Measurements from ENCODE around the gene RTKN. TPM values are rescaled to one million over a fixed set of nuclear protein-coding genes. Genes with fewer than 3 reads are reported as not detected.

The RTKN gene
- total RNA-seq, 1 experiment from 2014 or later, result 87.1 TPM

DNA sequence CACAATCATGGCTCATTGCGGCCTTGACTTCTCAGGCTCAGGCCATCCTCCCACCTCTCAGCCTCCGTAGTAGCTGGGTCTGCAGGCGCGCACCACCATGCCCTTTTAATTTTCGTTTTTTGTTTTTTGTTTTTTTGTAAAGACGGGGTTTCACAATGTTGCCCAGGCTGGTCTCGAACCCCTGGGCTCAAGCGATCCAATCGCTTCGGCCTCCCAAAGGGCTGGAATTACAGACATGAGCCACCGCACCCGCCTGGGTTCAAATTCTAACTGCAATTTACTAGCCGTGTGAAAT is 49.3 kb downstream of the RTKN start:
- Histone ChIP-seq H2BK20ac (ENCODE audit: low read depth, low read length, poor library complexity, severe bottlenecking) (no peak overlapping the region), H3K56ac (ENCODE audit: insufficient read length, low read depth, low read length) (no peak overlapping the region), H2BK15ac (ENCODE audit: low read depth, low read length) (no peak overlapping the region), H3K79me2 (ENCODE audit: insufficient read depth, low read length) (peaks cover 18% of the 10 kb centered on the region; the same call in 1 of the 2 replicates), H3K4me1 (ENCODE audit: insufficient read depth, low read length) (peaks cover 4% of the 10 kb centered on the region; the same call in 1 of the 2 replicates), H3K27ac (ENCODE audit: insufficient read length, low read depth, low read length) (no peak overlapping the region), H4K20me1 (ENCODE audit: control insufficient read depth, insufficient read depth, insufficient read length) (no peaks in the 10 kb centered on the region), H3K23ac (ENCODE audit: insufficient read length, low read depth, low read length) (no peak overlapping the region), H2BK120ac (ENCODE audit: low read depth, low read length, poor library complexity, severe bottlenecking) (no peak overlapping the region), H3K14ac (ENCODE audit: insufficient read depth, low read length) (no peak overlapping the region), H3K18ac (ENCODE audit: insufficient read length, low read depth, low read length) (no peak overlapping the region), H3K23me2 (ENCODE audit: insufficient read length, low read depth, low read length, poor library complexity, severe bottlenecking) (peaks cover 7% of the 10 kb centered on the region), H2BK5ac (ENCODE audit: insufficient read length, low read length) (no peak overlapping the region), H3K9ac (ENCODE audit: extremely low read depth, insufficient read length, low read length) (no peak overlapping the region), H3K79me1 (ENCODE audit: insufficient read depth, low read depth, low read length, poor library complexity, severe bottlenecking) (no peaks in the 10 kb centered on the region), H3K4me2 (ENCODE audit: insufficient read depth, insufficient read length, low read length) (peak overlapping the region; percentile 96), H3K9me3 (ENCODE audit: control insufficient read depth, low read depth, low read length) (no peaks in the 10 kb centered on the region), H3T11ph (ENCODE audit: low read length) (no peak overlapping the region), H4K5ac (ENCODE audit: insufficient read length, low read depth, low read length) (no peak overlapping the region), H3K4ac (ENCODE audit: low read depth, low read length) (no peak overlapping the region), H4K8ac (replicated peaks; ENCODE audit: insufficient read length, low read depth, low read length) (no peak overlapping the region), H2BK12ac (ENCODE audit: insufficient read length, low read depth, low read length) (no peak overlapping the region), H3K27me3 (ENCODE audit: insufficient read depth, low read length) (no peaks in the 10 kb centered on the region), H4K91ac (ENCODE audit: insufficient read length, low read depth, low read length) (no peak overlapping the region), H2AFZ (ENCODE audit: low read length) (peak overlapping the region; percentile 93), H2AK5ac (ENCODE audit: insufficient read length, low read length) (no peak overlapping the region)
- Mint-ChIP-seq H3K27ac (peak overlapping the region in 2 of 3 experiments; percentile 32 to 87; a peak in 2 of 7 replicates), H3K27me3 (ENCODE audit: low read depth) (peaks cover 1% of the 10 kb centered on the region), H3K4me3 (peak overlapping the region; percentile 84 to 90; a peak in 3 of 5 replicates), H3K9me3 (no peaks in the 10 kb centered on the region), H3K36me3 (ENCODE audit: insufficient read depth in 1 of 3, low read depth in 3 of 3) (no peaks in the 10 kb centered on the region), H3K4me1 (peaks cover 0 to 6% of the 10 kb centered on the region in 2 experiments; a peak in 3 of 4 replicates)
- no peak for DNase-seq
- TF ChIP-seq, protein P1, sequence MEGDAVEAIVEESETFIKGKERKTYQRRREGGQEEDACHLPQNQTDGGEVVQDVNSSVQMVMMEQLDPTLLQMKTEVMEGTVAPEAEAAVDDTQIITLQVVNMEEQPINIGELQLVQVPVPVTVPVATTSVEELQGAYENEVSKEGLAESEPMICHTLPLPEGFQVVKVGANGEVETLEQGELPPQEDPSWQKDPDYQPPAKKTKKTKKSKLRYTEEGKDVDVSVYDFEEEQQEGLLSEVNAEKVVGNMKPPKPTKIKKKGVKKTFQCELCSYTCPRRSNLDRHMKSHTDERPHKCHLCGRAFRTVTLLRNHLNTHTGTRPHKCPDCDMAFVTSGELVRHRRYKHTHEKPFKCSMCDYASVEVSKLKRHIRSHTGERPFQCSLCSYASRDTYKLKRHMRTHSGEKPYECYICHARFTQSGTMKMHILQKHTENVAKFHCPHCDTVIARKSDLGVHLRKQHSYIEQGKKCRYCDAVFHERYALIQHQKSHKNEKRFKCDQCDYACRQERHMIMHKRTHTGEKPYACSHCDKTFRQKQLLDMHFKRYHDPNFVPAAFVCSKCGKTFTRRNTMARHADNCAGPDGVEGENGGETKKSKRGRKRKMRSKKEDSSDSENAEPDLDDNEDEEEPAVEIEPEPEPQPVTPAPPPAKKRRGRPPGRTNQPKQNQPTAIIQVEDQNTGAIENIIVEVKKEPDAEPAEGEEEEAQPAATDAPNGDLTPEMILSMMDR (conservative IDR thresholded peaks at IDR 0.05), result no peak
- WGBS (ENCODE audit: extremely low coverage, insufficient read length, low lambda C conversion rate), result no CpG with 5 or more reads among the region's 13 CpGs
